Stimulated activated CD8-positive, alpha-beta memory T cell treated with anti-CD3 and anti-CD28 coated beads, Interleukin-12 subunit alpha, Interleukin-12 subunit beta, amount 100 ng/mL, for 1 hour (primary cell): Measurements from ENCODE around the gene MDM1.

Source experiments
- DNase-seq: peaks from one replicate; pipeline ENCODE4 v3.0.0-alpha.2; 2020; ENCODE audit warnings: low read depth

Gene MDM1

DNA sequence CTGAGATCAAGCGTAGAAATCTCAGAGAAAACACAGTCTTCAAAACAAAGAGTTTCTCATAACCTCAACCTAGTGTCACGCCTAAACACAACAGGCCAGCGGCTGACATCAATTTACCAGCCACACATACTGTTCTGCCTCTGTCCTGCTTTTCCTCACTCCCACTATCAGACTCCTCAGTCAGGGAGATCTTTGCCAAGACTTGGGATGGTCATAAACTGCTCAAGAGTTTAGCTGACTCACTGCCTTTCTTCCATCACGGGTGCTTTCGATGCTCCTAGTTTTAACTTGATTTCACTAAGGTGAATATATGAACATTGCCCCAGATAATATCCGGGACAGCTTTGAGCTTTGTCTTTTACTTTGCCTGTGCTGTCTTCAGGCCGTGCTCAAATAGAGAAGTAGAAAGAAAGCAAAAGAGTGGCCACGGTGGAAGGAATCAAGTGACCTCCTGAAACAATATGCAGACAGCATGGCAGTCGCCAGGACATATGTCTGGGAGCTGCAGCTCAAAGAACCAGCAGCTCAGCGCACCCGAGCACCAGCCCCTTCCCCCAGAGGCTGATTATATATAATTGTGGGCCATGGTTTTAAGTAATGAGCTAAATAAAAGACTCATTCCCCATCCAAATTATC is 12.1 kb downstream of the MDM1 start:
- no peak for DNase-seq

DNA sequence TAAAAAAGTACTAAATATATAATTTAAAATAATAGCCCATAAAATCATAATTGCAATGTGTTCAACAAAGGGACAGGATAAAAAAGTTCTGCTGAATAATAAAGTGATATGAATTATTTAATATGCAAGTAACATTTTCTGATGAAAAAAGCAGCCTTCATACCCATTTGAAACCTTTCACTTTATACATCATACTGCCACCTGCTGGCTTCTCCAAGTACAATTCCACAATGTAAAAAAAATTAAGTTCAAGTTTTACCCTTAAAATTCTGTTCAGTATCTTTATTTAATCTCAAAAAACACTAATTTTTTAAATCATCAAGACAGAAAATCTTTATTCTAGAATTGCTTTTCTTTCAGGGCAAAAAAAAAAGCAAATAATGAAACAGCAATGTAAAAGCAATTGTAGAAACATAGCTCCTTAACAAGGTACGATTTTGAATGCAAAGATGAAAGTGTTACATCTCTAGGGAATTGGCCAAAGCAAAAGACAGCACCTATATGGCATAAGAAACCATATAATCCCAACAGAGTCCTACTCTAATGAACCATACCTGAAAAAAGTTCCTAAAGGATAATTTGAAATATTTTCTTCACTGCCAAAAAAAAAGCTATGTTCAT is 15.0 kb downstream of the MDM1 start:
- DNase-seq = peak; percentile 15

DNA sequence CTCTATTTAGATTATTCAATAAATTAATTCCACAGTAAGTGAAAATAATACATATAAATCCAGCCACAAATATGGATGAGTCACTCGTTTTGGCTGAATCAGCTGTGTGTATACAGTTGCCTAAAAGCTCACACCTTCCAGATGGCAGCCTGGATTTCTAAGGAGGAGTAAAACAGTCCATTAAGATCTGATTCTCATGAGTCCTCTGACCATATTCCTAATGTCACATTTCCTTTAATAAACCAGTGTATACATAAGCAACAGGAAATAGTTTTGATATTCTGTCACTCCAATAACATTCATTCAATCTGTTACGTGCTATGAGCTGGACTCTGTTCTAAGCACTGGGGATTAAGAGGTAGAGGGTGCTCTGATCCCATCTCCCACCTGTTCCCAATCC is 21.8 kb downstream of the MDM1 start:
- no peak for DNase-seq

DNA sequence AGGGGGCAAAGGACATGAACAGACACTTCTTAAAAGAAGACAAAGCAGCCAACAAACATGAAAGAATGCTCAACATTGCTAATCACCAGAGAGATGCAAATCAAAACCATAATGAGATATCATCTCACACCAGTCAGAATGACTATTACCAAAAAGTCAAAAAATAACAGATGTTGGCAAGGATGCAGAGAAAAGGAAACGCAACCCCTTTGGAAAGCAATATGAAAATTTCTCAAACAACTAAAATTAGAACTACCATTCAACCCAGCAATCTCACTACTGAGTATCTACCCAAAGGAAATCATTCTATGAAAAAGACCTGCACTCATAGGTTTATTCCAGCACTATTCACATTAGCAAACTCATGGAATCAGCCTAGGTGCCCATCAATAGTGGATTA is 25.6 kb downstream of the MDM1 start:
- DNase-seq = no peak

DNA sequence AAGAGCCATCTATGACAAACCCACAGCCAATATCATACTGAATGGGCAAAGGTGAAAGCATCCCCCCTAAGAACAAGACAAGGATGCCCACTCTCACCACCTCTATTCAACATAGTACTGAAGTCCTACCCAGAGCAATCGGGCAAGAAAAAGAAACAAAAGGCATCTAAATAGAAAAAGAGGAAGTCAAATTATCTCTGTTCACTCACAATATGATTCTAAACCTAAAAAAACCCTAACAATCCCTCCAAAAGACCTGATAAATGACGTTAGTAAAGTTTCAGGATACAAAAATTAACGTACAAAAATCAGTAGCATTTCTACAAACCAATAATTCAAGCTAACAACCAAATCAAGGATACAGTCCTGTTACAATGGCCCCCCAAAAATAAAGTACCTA is 26.9 kb downstream of the MDM1 start:
- DNase-seq = no peak

DNA sequence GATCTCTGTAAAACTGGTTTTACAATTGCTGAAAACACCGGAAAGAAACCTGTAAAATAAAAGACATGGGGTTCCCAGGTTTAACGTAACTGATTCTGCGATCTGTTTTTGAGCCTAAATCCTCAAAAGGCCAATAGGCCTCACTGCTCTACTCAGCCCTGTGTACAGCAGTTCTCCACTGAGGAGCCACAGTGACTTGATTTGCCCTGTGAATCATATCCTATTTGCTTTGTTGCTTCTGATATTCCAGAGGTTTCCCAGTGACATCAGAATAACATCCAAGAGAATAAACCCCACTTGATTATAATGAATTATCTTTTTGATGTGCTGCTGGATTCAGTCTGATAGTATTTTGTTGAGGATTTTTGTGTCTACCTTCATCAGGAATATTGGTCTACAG is 27.5 kb downstream of the MDM1 start:
- no peak for DNase-seq

DNA sequence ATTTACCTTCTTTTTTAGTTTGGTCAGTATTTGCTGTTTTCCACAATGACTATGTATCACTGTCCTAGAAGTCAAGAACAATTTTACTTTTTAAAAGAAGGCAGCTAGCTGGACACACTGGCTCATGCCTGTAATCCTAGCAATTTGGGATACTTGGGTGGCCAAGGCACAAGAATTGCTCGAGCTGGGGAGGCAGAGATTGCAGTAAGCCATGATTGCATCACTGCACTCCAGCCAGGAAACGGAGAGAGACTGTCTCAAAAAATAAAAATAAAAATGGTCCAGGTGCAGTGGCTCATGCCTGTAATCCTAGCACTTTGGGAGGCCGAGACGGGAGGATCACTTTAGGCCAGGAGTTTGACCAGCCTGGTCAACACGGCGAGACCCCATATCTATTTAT is 28.3 kb downstream of the MDM1 start:
- no peak for DNase-seq

DNA sequence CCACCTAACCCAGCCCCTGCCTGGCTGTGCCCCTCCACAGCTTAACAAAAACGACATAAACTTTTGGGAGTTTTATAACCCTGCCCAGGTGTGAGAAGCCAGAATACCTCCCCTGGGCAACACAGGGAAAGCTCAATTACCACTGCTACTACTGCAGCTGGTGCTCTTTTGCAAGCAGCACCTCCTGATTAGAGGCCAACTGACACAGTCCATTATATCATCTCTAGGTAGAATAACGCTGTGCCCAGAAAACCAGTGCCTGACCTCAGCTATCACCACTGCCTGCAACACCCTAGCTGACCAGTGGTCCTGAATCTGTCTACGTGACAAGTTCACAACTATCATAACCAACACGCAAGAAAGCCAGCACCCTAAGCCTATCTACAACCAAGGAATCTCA is 34.2 kb downstream of the MDM1 start:
- no peak for DNase-seq

DNA sequence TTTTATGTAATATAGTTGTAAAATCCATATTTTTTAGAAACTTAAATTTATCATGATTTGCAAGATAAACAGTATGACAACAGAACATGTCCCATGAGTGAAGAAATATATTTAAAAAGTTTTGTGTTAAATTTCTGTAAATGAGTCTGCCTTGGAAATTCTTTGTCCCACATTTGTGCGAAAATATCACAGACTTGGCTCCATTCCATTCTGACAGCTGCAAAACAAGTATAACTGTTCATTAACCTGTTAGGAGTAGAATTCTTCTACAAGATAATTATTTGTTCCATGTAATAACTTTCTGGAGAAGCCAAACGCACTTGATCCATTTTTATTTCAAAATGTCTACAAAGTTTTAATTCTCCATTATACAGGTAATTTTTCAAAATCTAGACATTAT is 37.9 kb downstream of the MDM1 start:
- no peak for DNase-seq

DNA sequence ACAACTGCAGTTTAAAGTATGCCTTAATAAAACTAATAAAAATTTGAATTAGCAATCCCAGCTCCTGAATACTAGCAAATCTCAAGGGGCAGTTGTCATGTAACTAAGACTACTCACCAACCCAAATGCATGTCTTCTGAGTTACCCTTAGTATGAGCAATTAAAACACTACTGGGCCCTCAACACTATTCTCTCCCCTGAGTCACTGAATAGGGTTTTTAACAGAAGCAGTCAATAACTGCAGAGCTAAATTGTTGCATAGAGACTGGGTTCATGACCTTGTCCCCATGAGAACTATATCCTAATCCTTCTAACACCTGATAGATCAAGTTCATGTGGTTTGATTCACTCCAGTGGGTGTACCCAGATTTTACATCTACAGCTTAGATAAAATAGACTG is 38.8 kb downstream of the MDM1 start:
- DNase-seq = no peak

DNA sequence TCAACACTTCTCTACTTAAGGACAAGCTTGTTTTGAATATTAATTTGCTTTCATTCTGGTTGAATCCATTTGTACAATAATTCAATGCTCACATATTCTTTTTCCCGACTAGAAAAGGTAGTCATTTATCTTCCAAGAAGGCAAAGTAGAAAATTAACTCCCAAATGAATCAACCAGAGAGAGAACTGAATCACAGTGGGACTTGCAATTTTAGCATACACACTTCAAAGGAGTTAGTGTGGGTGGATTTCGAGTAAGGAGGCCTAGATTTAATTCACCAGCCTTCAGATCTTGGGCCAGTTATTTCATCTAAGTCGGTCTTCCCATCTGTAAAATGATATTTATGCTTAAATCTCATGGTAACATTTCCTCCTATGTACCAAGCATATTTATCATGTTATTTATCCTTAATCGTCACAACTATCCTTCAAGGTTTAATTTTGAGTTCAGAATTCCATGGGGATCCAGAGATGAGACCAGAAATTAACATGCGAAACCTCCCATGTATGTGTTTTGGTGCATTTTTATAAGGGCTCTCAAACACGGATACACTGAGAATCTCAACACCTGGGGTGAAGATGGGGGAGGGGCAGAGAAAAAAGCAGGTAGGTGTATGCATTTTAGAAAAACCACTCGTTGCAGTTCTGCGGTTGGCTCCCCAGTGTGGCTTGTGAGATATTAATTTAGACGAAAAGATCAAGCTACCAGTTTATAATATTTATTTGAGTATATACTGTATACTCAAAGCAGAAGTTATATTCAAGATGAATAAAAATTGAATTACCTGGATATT is 39.8 kb downstream of the MDM1 start:
- no peak for DNase-seq

DNA sequence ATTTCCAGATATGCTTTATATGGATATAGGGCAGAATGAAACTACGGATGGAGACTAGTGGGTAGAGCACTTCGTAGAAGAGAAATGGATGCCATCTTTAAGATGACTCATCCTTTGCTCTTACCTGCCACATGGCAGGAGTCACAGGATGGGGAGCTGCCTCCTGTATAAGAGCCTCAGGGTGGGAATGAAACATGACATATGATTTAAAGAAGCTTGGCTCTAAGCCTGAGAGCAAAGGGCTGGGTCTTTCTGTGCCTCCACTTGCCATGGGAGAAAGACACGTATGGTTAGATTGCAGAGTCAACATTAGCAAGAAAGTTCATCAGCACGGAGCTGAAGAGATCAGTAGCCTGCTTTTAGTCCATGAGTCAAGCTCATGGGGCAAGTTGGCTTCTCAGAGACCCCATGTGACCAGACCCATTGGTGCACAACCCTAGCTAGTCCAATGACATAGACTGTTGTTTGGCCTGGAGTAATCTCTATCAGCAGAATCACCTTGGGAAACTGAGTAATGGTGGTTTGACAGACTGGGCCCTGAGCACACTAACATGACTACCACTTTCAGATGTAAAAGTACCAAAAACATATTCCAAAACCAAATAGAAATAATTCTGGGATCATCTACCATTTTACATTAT is 40.6 kb downstream of the MDM1 start:
- no peak for DNase-seq

DNA sequence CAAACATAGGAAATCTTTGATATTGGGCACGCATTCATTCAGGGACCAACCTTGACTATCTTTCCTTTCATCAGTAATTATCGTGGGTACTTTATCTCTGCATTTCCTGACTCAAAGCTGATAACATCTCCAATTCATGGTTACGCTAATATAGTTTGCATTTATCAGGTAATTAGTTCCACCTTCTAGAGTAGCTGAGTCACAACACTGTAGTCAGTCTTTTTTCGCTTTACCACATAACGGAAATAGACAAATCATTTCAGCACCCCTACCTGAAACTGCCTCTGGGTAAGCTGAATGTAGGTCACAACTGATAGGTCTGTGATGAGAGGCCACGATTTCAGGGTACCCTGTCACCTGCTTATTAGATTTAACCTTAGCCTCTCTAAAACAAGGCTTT is 42.0 kb downstream of the MDM1 start:
- no peak for DNase-seq

DNA sequence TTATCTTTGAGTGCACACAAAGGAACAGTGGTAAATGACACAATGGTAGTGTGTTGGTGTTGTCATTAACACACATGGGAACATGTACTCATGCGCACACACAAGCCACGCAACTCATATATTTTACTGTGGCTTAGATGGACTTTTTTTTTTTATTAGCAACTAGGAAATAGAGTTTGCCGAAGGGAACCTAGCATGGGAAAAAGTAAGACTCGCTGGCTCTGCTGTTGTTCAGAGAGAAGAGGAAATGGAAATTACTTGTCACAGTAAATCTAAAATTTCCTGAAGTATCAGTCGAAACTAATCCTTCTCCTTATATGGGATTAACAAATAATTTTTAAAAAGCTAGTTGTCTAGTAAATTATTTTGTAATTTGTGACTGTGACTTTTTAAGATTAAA is 45.1 kb downstream of the MDM1 start:
- DNase-seq = no peak

DNA sequence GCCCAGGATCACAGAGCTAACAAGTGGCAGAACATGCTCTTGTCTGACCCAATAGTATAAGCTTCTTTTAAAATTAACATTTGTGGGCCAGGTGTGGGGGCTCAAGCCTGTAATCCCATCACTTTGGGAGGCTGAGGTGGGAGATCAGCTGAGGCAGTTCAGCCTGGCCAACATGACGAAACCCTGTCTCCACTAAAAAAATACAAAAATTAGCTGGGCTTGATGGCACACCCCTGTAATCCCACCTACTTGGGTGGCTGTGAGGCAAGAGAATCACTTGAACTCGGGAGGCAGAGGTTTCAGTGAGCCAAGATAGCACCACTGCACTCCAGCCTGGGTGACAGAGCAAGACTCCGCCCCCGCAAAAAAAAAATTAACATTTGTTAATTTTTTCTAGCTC is 45.8 kb downstream of the MDM1 start:
- DNase-seq = no peak

DNA sequence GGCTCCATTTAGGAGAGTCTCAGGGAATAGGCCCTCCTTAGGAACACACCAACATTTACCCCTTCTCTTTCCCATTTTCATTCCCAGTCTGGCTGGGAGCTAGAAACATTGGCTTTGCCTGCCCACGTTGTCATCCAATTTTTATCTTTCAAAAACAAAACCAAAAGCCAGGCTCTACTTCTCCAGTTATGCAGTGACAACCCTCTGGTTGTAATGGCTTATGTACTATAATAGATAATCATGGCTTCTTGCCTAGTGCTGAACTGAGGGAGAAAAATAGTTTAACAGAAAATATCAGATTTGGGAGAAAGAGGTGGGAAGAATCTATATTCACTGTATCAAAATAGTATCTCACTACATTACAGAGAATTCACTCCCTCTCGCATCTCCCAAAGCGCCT is 46.6 kb downstream of the MDM1 start:
- DNase-seq = no peak

DNA sequence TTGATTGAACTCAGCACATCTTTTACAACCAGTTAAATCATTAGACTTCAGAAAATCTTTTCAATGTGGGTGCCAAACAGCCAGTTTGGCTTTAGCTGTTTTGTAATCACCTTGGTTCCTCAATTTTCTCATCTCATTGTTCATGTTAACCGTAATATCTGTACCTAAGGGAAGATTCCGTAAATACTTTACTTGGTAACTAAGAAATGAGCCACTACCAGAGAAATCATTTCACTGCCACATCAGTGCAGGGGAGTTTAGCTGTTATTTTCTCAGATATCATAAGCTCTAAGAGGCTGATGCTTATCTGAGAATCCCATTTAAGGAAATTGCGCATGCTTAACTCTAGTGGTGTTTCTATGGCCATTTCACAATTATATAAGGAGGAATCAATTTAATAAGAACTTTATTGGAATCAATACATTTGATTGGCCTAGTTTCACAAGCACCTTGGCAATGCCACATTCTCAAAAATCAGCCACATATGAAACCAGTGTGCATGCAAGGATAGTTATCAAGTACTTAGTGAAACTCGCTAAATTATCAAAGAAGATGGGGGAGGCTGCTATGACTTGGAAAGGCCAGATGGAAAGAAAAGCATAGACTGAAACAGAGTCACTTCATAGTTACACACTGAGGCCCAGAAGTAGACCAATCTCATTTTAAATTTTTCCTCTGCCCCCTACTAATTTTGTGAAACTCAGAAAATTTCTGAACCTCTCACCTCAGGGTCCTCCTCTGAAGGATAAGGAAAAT is 50.7 kb downstream of the MDM1 start:
- DNase-seq = no peak

DNA sequence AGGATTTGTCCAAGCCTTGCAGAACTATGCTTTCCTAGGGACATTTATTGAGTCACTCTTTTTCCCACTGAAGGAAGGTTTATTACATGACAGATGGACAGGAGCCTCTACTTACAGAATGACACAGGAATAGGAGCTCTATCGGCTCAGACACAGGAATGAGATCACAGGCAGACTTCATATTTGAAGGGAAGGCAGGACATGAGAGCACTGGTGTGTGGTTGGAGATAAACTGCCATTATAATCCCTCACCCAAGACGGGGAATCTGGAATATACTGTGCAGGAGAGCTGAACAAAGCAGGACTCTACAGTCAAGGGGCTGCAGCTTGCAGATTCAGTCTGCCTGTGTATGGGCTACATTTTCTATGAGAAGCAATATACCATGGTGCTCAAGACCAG is 51.9 kb downstream of the MDM1 start:
- DNase-seq = no peak

DNA sequence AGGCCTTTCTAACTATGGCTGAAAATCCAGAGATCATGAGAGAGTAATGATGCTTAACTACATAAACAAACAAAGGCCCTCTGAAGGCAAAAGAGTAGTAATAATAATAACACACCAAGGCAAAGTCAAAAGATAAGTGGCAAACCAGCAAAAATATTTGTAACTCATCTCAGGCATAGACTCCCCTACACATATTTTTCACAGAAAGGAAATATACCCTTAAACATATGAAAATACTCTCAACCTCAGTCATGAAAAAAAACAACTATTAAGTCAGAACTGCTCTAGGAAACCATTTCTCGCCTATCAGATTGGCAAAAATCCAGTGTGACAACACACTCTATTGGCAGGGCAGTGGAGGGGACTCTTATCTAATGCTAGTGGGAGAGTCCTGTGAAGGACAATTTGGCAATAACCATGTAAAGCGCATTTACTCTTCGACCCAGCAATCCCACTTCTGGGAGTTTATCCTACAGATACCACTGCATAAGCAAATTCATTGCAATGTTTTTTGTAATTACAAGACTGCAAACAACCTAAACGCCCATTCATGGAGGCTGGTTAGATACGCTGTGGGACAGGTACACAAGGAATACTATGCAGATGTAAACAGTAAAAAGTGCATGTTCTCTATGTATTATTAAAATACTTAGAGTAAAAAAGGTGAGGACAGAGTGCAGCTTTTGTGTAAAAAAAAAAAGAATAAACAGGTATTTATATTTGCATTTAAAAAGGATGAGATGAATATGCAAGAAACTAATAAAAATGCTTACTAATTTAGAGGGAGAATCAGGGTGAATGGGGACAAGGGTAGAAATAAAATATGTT is 52.7 kb downstream of the MDM1 start:
- DNase-seq = no peak

DNA sequence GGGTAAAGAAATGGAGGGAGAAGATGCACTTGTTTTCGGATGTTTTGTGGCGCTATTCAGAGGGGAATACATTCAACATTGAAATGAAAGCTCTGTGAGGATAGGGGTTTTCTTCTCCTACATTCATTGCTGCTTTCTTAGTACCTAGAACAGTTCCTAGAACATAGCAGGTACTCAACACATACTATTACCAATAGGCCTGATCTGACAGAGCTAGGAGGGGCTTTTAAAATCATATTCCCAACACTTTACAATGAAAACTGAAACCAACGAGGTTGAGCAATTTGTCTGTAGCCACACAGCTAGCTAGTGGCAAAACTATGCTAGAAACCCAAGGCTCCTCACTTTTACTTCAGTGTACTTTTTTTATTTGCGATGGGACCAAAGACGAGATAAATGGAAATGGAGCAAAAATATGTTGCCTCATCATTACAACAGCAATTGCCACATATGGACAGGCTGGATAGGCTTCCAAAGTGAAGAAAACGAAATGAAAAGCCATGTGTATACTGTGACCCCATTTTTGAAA is 55.7 kb downstream of the MDM1 start:
- no peak for DNase-seq

DNA sequence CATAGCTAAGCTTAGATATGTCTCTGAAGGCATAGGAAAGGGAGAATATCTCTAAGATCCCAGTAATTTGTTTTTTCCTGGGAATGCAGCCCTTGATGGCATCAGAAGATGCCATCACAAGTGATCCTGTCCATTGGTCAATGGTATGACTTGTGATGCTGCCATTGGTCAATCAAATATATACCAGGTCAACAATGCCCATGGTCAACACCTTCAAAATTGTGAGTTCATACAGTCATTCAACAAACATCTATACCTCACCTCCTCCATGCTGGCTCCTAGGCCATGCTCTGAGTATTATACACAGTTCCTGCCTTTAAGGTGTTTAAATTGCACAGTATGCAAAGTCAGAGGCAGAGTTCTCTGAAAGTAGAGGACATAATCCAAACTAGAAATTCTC is 59.4 kb downstream of the MDM1 start:
- no peak for DNase-seq
